ENCODE measurements around the gene ZDHHC17.

GRCh38 chr12:76777765-76778216 is 13.9 kb downstream of the ZDHHC17 start:
- TF ChIP-seq CTCF (conservative IDR thresholded peaks at IDR 0.05 in 1 of 2, IDR thresholded peaks at IDR 0.05 in 1 of 2; ENCODE audit: low read depth in 1 of 2, low read length in 2 of 2) (no peak), EZH2 (IDR thresholded peaks at IDR 0.05; ENCODE audit: low read length, missing control alignments) (no peak)
